Measurements from ENCODE around the gene IFI6. TPM values are rescaled to one million over a fixed set of nuclear protein-coding genes. Genes with fewer than 3 reads are reported as not detected.

Gene IFI6
- total RNA-seq, 1 donor from 2014 or later, result 21.4 TPM

DNA sequence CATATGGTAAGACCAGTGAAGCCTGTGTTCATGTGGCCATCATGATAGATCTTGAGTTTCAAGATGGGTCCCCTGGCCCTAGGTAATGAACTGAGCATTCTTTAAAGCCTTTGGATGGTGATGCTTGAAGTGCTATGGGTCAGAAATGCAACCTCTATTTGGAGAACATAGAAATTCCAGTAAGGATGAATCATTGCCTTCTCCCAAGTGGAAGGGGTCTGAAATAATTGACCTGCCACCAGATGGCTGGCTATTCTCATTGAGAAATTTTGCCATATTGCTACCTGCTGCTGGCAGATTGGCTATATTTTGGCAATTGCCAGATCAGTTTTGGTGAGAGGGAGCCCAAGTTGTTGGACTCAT lies 739 bp upstream of the IFI6 start:
- no peak for DNase-seq (ENCODE audit: low read depth in 2 of 2)

DNA sequence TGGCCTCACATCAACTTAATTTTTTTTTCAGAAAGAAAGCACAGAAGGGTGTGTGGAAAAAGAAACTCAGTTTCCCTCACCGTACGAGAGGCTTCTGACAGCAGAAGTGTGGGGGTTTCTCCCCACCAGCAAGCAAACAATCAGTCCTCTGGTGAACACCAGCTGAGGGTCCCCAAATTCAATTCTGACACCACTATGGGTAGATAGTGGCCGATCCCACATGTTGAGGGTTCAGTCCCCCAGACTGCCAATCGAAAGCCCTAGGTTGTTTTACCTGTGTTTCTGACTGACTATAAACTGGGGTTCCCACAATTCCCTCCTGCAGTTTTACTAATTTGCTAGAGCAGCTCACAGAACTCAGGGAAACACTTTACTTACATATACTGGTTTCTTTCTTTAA lies 2.1 kb downstream of the IFI6 start:
- DNase-seq (ENCODE audit: low read depth in 2 of 2), result no peak

DNA sequence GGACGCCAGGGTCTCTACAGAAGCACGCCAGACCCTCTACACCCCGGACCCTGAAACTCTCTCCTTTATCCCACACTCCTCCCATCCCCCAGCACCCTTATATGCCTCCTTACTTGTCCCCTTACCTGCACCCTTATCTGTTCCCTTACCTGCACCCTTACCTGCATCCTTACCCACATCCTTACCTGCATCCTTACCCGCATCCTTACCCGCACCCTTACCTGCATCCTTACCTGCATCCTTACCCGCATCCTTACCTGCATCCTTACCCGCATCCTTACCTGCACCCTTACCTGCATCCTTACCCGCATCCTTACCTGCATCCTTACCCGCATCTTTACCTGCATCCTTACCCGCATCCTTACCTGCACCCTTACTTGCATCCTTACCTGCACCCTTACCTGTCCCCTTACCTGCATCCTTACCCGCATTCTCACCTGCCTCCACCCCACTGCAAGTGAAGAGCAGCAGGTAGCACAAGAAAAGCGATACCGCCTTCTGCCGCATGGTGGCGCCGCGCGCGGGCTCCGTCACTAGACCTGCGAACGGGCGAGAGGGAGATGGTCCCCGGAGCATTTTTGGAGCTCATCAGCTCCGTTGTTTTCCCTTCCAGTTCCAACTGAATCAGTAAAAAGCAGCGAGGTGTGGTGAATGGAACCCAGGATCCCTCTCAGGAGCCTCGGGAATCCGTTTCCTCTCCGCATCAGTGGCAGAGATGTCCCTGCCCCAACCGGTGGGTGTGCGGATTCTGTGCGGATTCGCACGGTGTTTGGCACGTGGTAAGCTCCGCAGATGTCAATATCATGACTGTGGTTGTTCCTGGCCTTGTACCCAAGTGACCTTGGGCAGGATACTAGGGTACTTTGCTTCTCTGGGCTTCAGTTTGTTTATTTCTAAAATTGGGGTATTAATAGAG lies 2.9 kb downstream of the IFI6 start:
- peak; percentile 61 to 71 for DNase-seq (ENCODE audit: low read depth in 2 of 2)

DNA sequence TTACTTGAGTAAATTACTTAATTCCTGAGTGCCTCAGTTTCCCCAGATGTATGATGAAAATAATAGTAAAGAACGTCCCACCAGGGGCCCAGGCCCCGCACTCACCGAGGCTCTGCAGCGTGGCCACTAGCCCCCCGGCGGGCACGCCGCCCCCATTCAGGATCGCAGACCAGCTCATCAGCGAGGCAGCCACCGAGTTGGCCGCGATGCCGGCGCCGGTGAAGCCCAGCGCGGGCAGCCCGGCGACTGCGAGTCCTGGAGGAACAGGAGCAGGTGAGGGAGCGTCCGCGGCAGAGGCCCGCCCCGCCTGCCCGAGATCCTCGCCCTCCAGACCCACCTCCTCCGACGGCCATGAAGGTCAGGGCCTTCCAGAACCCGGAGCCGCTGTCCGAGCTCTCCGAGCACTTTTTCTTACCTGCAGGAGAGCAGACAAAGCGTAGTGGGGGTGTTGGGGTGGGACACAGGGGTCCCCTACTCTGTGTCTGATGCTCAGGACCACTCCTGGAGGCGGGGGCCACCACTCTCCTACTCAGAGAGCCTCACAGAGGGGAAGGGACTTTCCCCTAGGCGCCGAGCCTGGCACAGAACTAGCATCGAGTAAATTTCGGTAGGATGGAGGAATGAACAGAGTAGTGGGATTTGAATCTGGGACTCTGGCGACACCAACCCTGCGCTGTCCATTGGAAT lies 3.7 kb downstream of the IFI6 start:
- DNase-seq (ENCODE audit: low read depth in 2 of 2), result no peak

DNA sequence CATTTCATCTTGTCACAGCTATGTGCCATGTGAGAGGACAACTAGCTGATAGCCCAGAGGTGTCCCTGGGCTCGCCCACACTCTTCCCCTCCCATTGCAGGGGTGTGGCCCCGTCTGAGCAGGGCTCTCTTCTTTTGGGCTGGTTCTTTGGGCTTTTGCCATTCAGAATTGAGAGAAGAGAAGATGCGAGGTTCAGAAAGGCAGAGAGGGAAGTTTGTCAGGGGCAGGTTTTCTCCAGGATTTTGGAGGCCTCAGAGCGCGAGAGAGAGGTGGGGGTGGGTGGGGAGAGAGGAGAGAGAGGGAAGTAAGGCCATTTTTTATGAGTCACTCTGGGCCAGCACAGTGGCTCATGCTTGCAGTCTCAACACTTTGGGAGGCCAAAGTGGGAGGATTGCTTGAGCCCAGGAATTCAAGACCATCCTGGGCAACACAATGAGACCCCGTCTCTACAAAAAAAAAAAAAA lies 5.2 kb downstream of the IFI6 start:
- no peak for DNase-seq (ENCODE audit: low read depth in 2 of 2)

DNA sequence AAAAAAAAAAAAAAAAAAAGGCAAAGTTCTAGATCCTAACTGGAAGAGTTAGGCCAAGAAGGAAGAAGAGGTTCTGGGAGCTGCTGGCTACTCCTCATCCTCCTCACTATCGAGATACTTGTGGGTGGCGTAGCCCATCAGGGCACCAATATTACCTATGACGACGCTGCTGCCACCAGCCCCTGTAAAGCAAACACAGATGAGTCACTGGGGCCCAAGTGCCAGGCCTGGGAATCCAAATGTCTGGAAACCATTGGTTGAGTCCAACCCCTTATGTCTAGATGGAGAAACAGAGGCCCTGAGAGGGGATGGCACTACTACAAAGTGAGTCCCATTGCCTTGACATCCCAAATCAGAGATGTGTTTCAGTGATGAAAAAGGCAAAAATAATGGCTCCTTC lies 5.7 kb downstream of the IFI6 start:
- DNase-seq (ENCODE audit: low read depth in 2 of 2), result no peak

DNA sequence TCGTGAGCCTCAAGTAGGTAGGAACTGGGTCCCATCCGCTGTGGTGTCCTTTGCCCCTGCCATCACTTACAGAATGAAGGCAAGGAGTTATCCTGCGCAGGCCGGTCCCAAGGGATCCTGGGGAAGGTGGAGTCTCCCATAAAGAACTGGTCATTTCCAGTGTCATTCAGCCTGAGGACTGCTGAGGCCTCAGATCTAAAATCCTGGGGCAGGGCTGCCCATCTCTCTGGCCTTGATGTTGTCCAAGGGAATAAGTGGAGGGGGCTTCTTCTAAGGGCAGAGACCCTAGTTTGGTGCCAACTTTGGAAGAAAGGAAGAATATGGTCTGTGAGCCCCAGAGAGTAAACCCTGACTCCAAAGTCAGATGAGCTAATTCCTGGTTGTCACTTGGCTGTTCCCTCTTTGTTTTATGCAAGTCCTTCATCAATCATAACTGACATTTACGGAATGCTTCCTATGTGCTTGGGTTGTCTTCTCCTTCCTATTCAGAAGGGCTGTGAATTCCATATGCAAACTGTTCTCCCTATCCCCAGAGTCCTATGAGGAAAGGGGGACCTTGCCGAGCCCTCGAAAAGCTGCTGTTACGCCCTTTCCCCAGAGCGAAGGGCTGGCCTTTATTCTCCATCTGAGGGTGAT lies 6.9 kb downstream of the IFI6 start:
- DNase-seq (ENCODE audit: low read depth in 2 of 2), result no peak

DNA sequence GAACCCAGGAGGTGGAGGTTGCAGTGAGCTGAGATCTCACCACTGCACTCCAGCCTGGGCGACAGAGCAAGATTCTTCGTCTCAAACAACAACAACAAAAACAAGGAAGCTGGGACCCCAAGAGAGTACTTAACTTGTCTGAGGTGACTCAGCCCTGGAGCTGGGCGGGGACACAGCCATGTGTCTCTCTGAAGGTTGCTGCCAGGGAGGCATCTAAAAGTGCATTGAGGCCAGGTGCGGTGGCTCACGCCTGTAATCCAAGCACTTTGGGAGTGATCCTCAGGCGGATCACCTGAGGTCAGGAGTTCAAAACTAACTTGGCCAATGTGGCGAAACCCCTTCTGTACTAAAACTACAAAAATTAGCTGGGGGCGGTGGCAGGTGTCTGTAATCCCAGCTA lies 7.7 kb downstream of the IFI6 start:
- DNase-seq (ENCODE audit: low read depth in 2 of 2), result no peak

DNA sequence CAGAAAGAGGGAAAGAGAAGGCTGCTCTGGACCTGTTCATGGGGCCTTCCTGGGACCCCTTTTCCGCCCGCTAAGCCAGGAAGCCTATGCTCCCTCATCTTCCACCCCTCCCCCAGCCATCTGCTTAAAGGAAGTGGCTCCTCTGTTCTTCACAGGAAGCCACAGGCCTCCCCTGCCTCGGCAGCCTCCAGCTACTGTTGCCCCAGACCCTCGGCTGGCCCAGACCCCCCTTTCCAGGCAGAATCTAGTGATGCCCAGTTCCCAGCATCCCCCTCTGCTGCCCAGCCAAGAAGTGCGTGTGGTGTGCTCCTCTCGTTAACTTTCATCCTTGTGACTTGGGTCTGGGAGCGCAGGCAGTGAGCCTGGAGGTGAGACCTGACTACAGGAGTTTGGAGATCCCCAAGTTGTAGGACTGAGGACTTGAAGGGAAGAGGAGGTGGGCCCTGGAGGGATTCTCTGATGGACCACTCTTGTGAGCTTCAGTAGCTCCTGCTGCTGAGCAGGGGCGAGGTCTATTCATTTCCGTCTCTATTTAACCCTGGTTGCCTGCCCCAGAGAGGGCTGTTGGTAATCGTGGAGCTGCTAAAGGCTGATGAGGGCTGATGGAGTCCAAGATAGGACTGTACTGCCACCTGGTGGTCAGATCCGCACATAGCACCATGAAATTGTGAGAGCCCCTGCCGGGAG lies 9.1 kb downstream of the IFI6 start:
- DNase-seq (ENCODE audit: low read depth in 2 of 2), result peak; percentile 77 to 85

DNA sequence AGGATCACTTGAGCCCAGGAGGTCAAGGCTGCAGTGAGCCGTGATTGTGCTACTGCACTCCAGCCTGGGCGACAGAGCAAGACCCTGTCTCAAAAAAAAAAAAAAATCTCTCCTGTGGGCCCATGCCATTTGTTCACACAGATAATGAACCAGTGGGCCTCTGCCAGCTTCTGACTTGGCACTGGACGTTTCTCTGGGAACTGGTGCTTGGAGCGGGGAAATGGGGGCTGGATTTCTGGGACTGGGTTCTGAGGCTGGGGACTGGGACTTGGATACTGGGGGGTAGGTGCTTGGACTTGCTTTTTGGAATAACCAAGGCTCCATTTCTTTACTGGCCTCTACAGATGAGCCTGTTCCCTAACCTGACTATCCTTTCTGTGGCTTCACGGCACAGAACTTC lies 9.7 kb downstream of the IFI6 start:
- no peak for DNase-seq (ENCODE audit: low read depth in 2 of 2)

DNA sequence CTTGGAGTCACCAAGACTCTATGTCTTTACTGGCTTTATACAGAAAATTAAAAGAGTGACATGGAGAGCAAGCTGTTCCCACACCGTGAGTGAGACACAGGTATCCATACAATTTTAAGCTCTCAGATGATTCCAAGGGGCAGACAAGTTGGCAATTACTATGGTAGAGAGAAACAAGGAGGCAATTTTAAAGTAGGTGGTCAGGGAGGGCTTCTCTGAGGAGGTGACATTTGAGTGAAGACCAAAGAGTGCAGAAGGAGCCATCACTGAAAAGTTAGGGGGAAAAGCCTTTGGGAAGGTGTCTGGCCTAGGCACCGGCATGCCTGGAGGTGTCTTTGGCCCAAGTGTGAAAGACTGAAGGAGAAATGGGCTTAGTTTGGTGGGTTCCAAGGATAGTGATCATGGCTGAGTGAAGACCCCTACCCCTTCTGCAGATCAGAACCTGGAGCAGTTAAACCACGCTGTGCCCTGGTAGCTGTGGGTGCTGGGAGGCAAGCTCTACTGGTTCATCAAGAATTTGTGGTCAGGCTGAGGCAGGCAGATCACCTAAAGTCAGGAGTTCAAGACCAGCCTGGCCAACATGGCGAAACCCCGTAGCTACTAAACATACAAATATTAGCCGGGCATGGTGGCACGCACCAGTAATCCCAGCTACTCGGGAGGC lies 10.4 kb downstream of the IFI6 start:
- no peak for DNase-seq (ENCODE audit: low read depth in 2 of 2)

DNA sequence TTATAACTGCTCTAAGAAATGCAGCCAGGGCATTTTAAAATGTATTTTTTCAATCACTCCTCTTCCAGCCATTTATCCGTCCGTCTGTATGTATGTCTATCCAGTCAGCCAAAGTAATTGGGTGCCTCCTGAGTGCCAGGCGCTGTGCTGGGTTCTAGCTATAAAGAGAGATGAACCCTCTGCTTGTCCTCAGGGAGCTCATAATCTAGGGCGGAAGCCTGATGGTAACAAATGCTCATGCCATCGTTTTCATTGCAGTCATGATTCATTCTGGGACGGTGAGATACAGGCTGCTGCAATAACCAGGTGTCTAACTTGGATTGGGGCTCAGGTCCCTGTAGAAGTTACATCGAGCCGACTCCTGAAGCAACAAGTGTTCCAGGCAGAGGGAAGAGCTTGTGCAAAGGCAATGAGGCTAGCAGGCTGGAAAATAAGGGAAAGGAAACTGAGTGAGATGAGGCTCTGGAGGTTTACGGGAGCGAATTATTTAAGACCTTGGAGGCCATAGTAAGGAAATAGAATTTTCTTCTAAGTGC lies 11.6 kb downstream of the IFI6 start:
- DNase-seq (ENCODE audit: low read depth in 2 of 2), result peak in 1 of 2 donors; percentile 20

DNA sequence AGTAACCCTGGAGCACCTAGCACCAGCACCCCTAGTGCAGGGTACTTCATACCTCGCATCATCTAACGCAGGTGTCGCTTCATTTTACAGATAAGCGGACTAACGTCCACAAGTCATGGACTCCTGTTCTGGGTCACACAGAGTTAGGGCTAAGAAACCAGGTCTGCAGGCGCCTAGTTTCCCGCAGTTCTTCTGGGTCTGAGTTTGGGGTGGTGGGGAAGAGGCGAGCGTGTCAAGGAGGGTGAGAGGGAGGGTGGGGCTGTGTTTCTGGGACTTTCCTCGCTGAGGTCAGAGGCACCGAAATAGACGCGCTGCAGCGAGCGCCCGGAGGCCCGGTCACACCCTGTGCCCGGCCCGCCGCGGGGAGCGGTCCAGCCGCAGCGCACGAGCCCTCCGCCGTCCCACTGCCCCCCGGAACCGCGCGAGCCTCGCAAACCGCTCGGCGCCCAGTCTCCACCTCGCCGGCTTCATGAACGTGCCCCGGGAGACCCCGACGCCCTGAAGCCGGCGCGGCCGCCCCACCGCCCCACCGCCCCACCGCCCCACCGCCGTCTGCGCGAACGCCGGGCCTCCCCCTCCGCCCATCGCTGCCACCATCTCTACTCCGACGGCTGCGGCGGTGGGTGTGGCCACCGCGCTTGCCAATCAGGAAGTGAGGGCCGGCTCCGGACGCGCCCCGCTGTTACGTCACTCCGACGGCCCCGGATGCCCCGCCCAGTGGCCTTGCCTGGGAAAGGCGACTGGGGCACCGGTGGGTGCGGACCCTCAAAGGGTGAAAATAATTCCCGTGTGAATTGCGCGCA lies 12.3 kb downstream of the IFI6 start:
- DNase-seq (ENCODE audit: low read depth in 2 of 2), result peak; percentile 81 to 87

DNA sequence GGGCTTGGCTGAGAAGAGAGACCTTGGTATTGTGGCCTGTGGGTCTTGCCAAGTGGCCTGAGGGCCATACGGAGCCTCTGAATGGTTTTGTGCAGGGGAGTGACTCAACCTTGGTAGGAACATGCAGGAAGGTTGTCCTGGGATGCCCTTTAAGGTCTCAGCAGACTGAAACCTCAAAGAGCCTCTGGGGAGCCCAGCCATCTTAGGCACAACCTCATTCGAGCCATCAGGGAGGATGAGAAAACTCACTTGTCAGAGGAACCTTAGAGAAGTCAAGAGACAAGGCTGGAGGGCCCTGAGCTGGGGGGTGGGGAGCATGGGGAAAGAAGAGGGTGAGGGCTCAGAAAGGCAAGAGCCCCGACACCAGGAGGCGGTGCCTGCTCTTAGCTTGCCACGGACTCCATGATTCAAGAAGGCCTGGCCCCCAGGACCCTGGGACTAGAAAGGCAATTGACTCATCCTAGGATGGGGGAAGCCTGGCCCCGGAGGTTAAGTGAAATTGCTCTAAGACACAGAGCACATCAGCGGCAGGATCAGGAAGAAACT lies 13.0 kb downstream of the IFI6 start:
- DNase-seq (ENCODE audit: low read depth in 2 of 2), result peak in 1 of 2 donors; percentile 21

DNA sequence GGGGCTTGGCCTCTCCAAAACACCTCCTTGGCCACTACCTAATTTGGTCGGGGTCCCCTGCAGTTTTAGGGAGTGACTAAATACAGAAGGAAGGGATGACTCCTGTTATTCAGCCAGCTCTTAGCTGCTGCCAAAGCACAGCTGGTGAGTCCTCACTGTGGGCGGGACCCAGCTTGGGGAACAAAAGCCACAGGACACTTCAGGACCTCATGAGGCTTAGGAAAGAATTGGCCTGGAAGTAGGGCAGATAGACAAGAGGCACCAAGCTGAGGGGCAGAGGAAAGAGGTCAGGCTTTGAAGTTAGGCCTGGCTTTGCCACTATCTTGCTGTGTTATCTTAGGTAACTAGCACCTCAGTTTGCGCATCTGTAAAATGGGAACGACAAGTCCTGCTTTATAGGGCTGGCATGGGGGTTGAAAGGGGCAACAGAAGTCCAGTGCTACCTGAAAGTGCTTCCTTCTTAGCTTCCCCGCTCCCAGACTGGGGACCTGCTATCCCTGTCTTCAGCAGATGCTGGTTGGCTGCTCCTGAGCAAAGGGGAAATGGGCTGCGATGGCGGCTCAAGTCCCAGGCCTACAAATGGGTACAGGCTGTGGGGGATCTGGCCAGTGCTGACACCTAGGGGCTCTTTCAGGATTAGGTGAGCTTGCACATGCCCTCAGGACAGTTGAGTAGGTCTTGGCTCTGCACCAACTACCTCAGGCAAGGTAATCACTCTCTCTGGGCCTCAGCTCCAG lies 15.7 kb downstream of the IFI6 start:
- DNase-seq (ENCODE audit: low read depth in 2 of 2), result peak; percentile 46 to 51

DNA sequence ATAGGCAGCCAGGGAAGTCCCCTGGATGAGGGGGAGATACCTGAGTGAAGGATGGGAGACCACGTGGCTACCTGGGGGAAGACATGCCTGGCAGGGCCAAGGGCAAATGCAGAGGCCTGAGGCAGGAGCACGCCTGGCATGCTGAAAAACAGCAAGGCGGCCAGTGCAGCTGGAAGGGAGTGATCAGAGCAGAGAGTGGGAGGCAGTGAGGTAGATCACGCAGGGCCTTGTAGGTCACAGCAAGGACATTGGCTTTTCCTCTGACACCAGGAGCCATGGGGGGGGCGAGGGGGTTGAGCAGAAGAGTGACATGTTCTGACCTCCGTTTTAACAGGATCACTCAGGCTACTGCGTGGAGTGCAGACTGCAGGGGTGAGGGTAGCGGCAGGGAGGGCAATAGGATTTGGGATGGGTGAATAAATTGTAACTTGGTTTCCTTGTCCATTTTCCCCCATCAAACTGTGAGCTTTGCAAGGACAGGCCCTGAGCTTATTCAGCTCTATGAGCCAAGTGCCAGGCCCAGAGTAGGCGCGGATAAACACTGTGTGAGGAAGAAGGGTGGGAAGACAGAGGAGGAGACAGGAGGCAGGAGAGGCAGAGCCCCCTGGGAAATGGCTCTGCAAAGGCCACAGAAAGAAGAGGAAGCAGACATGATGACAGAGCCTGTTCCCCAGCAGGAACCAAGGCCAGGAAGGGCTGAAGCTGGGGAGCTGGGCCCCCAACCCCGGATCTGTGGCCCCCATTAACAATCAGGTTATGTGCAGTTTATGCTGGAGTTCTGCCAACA lies 16.6 kb downstream of the IFI6 start:
- no peak for DNase-seq (ENCODE audit: low read depth in 2 of 2)

DNA sequence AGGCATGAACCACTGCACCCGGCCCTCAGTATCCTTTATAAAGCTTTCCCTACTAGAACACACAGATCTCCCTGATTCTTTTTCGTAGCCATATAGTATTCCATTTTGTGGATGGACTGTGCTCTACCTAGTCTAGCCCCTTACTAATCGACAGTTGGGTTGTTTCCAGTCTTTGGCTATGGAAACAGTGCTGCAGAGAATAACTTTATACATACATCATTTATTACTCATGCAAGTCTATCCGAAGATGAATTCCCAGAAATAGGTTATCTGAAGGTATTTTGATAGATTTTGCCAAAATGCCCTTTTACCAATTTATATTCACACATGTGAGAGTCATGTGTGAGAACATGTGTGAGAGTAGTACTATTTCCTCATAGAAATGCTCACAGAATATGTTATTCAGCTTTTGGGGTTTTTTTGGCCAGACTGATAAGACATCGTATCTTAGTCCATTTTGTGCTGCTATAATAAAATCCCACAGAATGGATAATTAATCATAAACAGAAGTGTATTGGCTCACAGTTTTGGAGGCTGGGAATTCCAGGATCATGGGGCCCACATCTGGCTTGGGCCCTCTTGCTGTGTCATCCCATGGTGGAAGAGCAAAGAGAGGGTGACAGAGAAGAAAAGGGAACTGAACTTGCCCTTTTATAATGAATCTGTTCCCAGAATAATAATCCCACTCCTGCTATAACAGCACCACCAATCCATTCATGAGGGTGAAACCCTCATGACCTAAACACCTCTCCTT lies 19.7 kb downstream of the IFI6 start:
- DNase-seq (ENCODE audit: low read depth in 2 of 2), result no peak
